HEK293 (cell line): ENCODE data around the gene TMEM17.

Source experiments
- TRIM28 ChIP-seq: IDR thresholded peaks from 2 replicates; pipeline ENCODE4 v1.6.1; 2011; ENCODE audit warnings: low read length, control low read depth, borderline replicate concordance
- ZBTB48 ChIP-seq: fragments of 450-650 bp; formaldehyde crosslinking; IDR thresholded peaks from 2 replicates; pipeline ENCODE4 v1.5.1; 2016; ENCODE audit warnings: missing biosample characterization, missing genetic modification characterization
- ZBTB49 ChIP-seq: fragments of 450-650 bp; formaldehyde crosslinking; IDR thresholded peaks from 2 replicates; pipeline ENCODE4 v1.5.1; 2016; ENCODE audit warnings: missing biosample characterization, missing genetic modification characterization, low read depth
- ZNF23 ChIP-seq: fragments of 450-650 bp; formaldehyde crosslinking; IDR thresholded peaks from 2 replicates; pipeline ENCODE4 v1.5.1; 2016; ENCODE audit warnings: missing biosample characterization, missing genetic modification characterization, borderline replicate concordance
- ZNF274 ChIP-seq, 2 experiments: fragments of 200-500 bp in 1 of 2; fragments of 450-650 bp in 1 of 2; sonication (Bioruptor generic) in 1 of 2; formaldehyde crosslinking in 1 of 2; IDR thresholded peaks; 2 replicates each; pipeline versions ENCODE4 v1.5.1 to v1.6.1; 2014 to 2016; ENCODE audit warnings: borderline replicate concordance in 1 of 2, inconsistent platforms in 1 of 2, low read length in 1 of 2, missing biosample characterization in 1 of 2, missing genetic modification characterization in 1 of 2
- ZNF335 ChIP-seq: fragments of 450-650 bp; formaldehyde crosslinking; conservative IDR thresholded peaks from 2 replicates; pipeline ENCODE4 v1.5.1; 2016; ENCODE audit warnings: missing biosample characterization, missing genetic modification characterization
- ZNF416 ChIP-seq: fragments of 450-650 bp; formaldehyde crosslinking; IDR thresholded peaks from 2 replicates; pipeline ENCODE4 v1.5.1; 2016; ENCODE audit warnings: missing biosample characterization, missing genetic modification characterization
- ZNF549 ChIP-seq: fragments of 450-650 bp; IDR thresholded peaks from 2 replicates; pipeline ENCODE4 v1.5.1; 2018; ENCODE audit warnings: missing biosample characterization, missing genetic modification characterization, mild to moderate bottlenecking, inconsistent platforms, moderate library complexity
- ZNF629 ChIP-seq: fragments of 450-650 bp; formaldehyde crosslinking; IDR thresholded peaks from 2 replicates; pipeline ENCODE4 v1.5.1; 2017; ENCODE audit warnings: missing biosample characterization, missing genetic modification characterization
- ZSCAN30 ChIP-seq: fragments of 450-650 bp; IDR thresholded peaks from 2 replicates; pipeline ENCODE4 v1.5.1; 2018; ENCODE audit warnings: missing biosample characterization, mild to moderate bottlenecking, missing genetic modification characterization, moderate library complexity
- TF ChIP-seq, protein P1 (sequence below): fragments of 450-650 bp; formaldehyde crosslinking; IDR thresholded peaks from 2 replicates; pipeline ENCODE4 v1.5.1; 2016; ENCODE audit warnings: missing biosample characterization, missing genetic modification characterization

DNA sequence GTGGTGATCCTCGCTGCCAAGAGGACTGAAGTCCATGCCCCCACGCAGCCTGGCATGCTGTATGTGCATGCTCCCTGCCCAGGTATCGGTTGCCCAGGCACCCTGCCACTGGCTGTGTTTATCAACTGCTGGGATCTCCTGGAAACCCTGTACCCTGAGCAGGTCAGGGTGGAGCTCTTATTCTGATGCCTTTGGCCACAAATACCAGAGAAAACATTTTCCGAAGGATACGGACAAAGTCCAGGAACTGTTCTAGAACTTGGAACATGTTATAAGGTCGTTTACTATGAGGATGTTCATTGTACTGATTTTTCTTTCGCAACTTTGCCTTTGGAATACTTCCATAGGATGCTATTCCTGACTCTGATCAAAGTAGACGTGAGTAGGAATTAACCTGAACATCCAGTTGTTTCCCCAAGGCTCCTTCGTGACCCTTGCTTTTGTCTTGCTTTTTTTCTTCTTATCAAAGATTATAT is 55.2 kb downstream of the TMEM17 start:
- TF ChIP-seq ZNF629 (no peak), ZBTB49 (no peak), ZNF416 (tag by site-specific recombination) (no peak), ZNF549 (tag by site-specific recombination) (no peak), ZNF23 (no peak), ZSCAN30 (tag by site-specific recombination) (no peak), ZNF274 (IDR thresholded peaks at IDR 0.05; ENCODE audit: low read length) (no peak), ZNF274 (tag by site-specific recombination; IDR thresholded peaks at IDR 0.05; ENCODE audit: borderline replicate concordance) (no peak), ZBTB48 (tag by site-specific recombination) (no peak), TRIM28 (no peak), ZNF335 (tag by site-specific recombination) (no peak)
- TF ChIP-seq, protein P1, sequence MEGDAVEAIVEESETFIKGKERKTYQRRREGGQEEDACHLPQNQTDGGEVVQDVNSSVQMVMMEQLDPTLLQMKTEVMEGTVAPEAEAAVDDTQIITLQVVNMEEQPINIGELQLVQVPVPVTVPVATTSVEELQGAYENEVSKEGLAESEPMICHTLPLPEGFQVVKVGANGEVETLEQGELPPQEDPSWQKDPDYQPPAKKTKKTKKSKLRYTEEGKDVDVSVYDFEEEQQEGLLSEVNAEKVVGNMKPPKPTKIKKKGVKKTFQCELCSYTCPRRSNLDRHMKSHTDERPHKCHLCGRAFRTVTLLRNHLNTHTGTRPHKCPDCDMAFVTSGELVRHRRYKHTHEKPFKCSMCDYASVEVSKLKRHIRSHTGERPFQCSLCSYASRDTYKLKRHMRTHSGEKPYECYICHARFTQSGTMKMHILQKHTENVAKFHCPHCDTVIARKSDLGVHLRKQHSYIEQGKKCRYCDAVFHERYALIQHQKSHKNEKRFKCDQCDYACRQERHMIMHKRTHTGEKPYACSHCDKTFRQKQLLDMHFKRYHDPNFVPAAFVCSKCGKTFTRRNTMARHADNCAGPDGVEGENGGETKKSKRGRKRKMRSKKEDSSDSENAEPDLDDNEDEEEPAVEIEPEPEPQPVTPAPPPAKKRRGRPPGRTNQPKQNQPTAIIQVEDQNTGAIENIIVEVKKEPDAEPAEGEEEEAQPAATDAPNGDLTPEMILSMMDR (tag by site-specific recombination), result no peak
